Measurements from ENCODE around the gene SORCS2.

SORCS2 gene

GRCh38 chr4:7338876-7339623 lies 146.7 kb downstream of the SORCS2 start:
- TF ChIP-seq, protein P1, sequence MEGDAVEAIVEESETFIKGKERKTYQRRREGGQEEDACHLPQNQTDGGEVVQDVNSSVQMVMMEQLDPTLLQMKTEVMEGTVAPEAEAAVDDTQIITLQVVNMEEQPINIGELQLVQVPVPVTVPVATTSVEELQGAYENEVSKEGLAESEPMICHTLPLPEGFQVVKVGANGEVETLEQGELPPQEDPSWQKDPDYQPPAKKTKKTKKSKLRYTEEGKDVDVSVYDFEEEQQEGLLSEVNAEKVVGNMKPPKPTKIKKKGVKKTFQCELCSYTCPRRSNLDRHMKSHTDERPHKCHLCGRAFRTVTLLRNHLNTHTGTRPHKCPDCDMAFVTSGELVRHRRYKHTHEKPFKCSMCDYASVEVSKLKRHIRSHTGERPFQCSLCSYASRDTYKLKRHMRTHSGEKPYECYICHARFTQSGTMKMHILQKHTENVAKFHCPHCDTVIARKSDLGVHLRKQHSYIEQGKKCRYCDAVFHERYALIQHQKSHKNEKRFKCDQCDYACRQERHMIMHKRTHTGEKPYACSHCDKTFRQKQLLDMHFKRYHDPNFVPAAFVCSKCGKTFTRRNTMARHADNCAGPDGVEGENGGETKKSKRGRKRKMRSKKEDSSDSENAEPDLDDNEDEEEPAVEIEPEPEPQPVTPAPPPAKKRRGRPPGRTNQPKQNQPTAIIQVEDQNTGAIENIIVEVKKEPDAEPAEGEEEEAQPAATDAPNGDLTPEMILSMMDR (IDR thresholded peaks at IDR 0.05; ENCODE audit: control insufficient read depth, insufficient read depth, low read depth, low read length, missing control alignments): no peak
- no peak for DNase-seq (ENCODE audit: low read depth)
- no peak overlapping the region for H3K4me3 ChIP-seq (ENCODE audit: control insufficient read depth, low read depth, low read length)

GRCh38 chr4:7339751-7340552 lies 147.6 kb downstream of the SORCS2 start:
- no peak for DNase-seq (ENCODE audit: low read depth)
- no peak overlapping the region for H3K4me3 ChIP-seq (ENCODE audit: control insufficient read depth, low read depth, low read length)
- TF ChIP-seq, protein P1 (IDR thresholded peaks at IDR 0.05; ENCODE audit: control insufficient read depth, insufficient read depth, low read depth, low read length, missing control alignments): no peak

- TF ChIP-seq, protein P1 (IDR thresholded peaks at IDR 0.05; ENCODE audit: control insufficient read depth, insufficient read depth, low read depth, low read length, missing control alignments): no peak
- no peak for DNase-seq (ENCODE audit: low read depth)
- no peak overlapping the region for H3K4me3 ChIP-seq (ENCODE audit: control insufficient read depth, low read depth, low read length)
These were observed 148.5 kb downstream of the SORCS2 start for GRCh38 chr4:7340553-7341433.

DNA sequence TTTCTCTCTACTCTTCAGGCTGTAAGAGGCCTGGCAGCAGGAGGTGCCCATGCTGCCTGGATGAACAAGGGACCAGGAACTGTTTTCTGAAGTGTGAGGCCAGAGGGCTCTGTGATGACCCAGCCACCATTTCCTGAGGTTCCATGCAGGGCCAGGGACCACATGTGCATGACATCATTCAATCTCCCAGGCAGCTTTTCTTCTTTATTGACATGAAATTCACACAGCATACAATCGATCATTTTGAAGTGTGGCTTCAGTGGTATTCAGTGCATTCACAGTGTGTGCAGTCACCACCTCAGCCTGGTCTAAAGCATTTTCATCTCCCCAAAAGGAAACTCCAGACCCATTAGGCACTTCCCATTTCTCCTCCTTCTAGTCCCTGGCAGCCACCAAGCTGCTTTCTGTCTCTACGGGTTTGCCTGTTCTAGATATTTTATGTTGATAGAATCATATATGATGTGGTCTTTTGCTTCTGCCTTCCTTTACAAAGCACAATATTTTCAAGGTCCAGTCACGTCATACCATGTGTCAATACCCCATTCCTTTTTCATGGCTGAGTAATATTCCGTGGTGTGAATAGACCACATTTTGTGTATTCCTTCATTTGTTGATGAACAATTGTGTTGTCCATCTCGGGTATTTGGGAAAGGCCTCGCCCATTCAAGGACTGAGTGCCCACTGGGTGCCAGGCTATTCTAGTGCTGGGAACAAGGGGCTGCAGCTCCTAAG lies 149.3 kb downstream of the SORCS2 start:
- no peak for DNase-seq (ENCODE audit: low read depth)
- TF ChIP-seq, protein P1 (IDR thresholded peaks at IDR 0.05; ENCODE audit: control insufficient read depth, insufficient read depth, low read depth, low read length, missing control alignments): no peak
- no peak overlapping the region for H3K4me3 ChIP-seq (ENCODE audit: control insufficient read depth, low read depth, low read length)

DNA sequence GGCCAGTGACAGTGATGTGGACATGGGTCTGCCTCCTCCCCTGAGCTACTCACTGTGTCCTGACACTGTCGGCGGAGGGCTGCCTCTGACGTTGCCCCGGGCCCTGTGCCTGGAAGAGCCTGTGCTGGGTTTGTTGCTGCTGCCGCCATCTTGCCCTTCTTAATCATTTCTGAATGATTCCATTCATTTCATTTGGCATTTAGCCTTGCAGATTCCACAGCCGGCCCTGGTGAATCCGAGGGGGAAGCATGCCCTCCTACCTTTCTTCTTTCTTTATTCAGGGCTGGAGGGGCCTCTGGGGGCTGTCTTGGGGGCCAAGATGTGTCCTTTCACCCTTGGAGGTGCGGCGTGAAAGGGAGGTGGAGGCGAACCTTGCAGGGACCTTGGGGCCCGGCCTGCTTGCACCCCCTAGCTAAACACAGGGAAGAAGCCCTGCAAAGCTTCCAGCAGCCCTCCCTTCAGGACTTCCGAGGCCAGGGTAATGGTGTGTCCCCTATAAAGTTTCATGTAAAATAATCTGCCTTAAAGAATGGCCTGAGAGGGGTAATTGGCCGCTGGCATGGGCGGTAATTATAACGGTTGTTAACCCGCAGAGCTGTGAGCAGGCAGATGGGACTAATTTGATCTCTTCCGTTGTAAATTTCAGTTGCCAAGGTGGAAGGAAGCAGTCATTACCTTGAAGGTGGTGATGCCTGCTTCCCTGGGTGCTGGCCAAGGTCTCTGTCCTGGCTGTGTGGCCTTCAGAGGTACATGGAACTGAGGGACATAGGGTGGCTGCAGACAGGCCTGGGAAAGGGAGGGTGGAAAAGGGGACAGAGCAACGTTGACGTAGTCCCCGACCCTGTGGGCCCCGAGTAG lies 150.1 kb downstream of the SORCS2 start:
- no peak overlapping the region for H3K4me3 ChIP-seq (ENCODE audit: control insufficient read depth, low read depth, low read length)
- TF ChIP-seq, protein P1 (IDR thresholded peaks at IDR 0.05; ENCODE audit: control insufficient read depth, insufficient read depth, low read depth, low read length, missing control alignments): no peak
- DNase-seq (ENCODE audit: low read depth): no peak
